ENCODE results near the gene GDPD5.

DNA sequence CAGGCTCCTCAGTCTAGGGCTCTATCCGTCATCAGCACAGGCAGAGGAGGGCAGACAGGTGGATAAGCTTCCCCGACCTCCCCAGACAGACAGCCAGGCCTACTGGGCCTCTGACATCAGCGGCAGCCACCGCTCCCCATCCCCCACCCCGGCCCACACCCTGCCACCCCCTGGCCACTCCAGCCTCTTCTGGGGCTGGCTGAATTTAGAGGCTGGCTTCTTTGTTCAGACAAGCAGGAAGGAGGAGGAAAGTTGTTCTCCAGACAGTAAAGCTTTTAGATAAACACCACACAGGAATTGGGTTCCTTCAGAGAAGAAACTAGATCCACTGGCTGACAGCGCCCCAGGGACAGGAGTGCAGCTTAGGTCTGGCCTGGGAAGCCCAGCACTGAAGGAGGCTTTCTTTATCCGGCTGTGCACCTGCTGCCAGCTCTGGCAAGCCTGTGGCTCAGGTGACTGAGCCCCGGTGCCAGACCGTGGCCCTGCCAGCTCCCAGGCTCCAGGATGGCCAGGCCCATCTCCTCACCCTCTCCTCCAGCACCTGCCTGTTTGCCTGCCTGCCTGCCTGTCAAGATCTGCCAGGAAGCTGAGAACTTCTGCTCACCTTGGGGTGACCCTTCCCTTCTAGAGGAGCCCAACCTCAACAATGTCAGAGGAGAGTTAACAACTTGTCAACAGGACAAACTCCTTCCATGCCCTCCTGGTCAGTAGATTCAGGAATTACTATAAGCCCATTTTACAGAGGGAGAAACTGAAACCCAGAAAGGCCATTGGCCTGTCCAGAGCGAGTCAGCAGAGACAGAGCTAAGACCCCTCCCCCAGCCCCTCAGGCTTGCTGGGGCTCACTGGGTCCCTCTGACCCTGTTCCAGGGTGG is 48.8 kb downstream of the GDPD5 start:
- TF ChIP-seq POLR2A (IDR thresholded peaks at IDR 0.05): no peak
- no peak for TF ChIP-seq CTCF (IDR thresholded peaks at IDR 0.05)

Data from adrenal gland (tissue), 5 donors.